ENCODE measurements around the gene NEUROD6.

Gene NEUROD6

DNA sequence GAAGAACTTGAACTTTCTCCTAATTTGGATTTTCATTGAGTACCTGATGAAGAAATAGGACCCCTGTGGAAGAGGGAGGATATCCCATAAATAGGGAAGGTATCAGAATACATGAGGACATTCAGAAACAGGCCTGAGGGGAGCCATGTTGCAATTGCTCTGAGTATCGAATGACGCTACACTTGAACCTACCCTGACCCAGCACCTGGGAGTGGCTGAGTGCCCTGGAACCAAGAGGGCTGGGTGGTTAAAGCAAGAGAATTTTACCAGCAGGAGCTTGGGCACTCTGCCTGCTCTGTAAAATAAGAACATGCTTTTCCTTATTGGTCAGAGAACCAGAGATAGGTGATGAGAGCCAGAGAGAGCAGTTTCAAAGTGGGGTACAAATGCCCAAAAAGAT, 7.2 kb downstream of the NEUROD6 start:
- DNase-seq (ENCODE audit: low spot score): no peak

DNA sequence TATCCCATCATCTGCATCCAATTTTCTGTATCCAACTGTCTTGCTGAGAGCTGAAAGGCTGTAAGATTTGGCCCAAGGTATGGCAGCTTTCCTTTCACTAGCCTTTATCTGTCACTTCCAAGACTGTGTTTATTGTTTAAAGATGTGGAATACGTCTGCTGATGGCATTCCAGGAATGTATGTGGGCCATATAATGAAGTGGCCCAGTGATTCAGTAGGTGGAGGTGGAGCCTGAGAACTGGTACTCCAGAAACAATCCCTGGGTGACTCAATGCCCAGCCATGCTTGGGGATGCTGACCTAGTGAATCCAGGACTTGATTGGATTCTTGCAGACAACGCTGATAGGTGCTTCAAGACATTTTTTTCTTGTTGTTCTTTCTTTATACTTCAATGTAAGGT, 13.5 kb downstream of the NEUROD6 start:
- DNase-seq (ENCODE audit: low spot score): no peak

GRCh38 chr7:31326416-31326815, 14.1 kb downstream of the NEUROD6 start:
- DNase-seq (ENCODE audit: low spot score): no peak

DNA sequence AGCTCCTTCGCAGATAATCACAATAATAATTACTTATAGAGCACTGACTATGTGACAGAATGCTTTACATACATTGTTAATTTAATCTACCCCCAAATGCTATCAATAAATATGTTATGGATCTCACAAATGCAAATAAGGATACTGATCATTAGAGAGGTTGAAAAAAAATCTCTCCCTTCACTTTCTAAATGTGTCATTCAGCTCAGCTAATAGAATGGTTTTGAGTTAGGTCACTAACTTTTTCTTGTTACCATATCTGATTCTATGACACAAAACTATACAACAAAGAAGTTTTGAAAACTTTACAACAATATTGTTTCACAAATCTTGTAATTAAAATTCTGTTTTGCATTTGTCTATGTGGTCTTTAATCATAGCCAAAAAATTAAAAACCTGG, 17.4 kb downstream of the NEUROD6 start:
- DNase-seq (ENCODE audit: low spot score): no peak

GRCh38 chr7:31320675-31321074, 19.9 kb downstream of the NEUROD6 start:
- no peak for DNase-seq (ENCODE audit: low spot score)

- no peak for DNase-seq (ENCODE audit: low spot score)
Measured at GRCh38 chr7:31318313-31318712, 22.2 kb downstream of the NEUROD6 start.

- no peak for DNase-seq (ENCODE audit: low spot score)
Measured at GRCh38 chr7:31316876-31317275, 23.6 kb downstream of the NEUROD6 start.

- DNase-seq (ENCODE audit: low spot score): no peak
Measured at GRCh38 chr7:31315758-31316157, 24.8 kb downstream of the NEUROD6 start.

- DNase-seq (ENCODE audit: low spot score): no peak
Measured at GRCh38 chr7:31314781-31315180, 25.7 kb downstream of the NEUROD6 start.

DNA sequence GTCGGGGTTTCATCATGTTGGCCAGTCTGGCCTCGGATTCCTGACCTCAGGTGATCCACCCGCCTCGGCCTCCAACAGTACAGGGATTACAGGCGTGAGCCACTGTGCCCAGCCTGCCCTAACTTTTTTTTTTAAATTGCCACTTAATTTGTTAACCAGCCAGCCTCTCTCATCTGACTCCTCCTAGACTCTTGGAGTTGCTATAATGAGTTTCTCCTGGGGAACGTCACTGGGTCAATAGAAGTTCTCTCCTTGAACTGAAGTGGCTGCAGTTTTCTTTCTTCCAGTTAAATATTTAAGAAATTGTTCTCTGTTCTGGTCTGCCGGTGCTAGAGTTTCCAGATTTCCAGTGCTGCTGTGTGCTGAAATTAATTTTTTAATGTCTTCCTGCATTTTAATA, 27.6 kb downstream of the NEUROD6 start:
- DNase-seq (ENCODE audit: low spot score): no peak

DNA sequence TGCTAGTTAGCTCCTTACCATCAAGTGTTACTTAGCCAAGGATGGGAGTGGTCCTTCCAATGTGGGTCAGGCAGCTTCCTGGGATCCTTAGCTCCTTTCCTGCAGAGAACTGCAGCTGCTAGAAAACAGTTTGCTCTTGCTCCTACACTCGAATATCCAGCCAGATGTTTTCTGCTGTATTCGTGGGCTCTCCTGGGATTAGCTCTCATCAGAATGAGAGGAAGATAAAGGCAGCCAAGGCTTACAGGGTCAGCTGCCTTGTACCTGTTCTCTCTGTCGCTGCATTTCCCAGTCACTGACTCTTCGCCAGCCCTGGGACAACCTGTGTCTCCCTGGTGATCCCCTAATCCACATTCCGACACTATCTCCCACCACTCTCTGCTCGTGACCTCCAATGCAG, 29.0 kb downstream of the NEUROD6 start:
- no peak for DNase-seq (ENCODE audit: low spot score)

DNA sequence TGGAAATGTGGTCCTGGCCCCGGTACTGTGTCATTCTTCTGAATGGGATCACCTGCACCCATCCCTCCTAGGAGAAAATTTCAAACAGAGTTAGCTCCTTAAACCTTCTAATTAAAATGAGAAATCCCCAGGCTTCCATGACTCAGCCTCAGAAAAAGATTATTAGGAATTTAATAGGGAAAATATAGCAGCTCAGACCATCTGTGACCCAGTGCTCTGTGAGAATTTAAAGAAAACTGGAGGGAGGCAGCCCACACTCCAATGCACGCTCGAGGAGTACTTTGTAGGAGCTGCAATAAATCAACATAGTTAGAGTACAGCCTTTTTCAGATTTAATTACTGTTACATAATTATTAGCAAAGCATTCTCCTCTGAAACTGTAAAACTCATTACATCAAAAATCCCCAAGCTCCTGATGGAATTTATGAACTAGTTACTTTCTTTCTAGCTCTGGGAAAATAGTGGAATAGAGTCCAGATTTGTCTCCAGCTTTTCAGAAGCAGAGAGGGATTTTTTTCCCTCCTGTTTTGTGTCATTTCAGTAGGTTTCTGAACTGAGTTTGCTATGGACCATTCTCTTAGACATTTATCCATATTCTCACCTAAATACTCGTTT, 30.1 kb downstream of the NEUROD6 start:
- DNase-seq (ENCODE audit: low spot score): no peak

DNA sequence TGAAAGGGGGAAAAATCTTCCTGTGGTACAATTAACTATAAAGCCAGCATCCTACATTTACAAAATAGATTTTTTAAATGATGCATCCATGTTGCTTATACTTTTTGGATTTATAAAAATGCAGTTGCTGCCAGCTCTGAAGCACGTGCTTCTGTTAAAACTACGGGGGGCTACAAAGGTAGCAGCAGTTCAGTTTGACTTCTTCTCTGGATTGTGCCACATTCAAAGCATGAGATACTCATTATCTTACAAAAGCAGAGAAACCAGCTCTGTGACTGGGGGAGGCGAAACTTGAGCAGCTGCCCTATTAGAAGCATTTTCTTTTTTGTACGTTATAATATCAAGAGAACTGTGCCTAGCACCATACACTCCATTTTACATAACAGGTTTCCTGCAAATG, 31.1 kb downstream of the NEUROD6 start:
- DNase-seq (ENCODE audit: low spot score): no peak

DNA sequence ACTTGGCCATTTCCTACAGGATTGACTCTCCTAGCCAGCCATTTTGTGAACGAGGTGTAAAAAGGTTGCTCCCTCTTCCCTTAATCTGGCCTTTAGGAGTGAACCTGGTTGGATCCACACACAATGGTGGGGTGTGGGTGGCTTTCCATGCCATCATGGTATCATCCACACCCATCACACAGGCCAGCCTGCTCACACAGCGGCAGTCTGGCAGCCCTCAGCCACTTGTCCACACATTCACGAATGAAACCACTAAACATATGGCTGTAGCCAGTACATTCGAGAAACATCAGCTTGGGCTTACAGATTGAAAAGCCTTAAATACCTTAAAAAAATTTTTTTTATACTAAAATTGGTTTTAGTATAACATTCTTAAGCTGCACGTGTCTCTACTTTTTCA, 31.9 kb downstream of the NEUROD6 start:
- DNase-seq (ENCODE audit: low spot score): no peak

- no peak for DNase-seq (ENCODE audit: low spot score)
Measured at GRCh38 chr7:31307972-31308371, 32.6 kb downstream of the NEUROD6 start.

- no peak for DNase-seq (ENCODE audit: low spot score)
Measured at GRCh38 chr7:31305260-31305659, 35.3 kb downstream of the NEUROD6 start.

DNA sequence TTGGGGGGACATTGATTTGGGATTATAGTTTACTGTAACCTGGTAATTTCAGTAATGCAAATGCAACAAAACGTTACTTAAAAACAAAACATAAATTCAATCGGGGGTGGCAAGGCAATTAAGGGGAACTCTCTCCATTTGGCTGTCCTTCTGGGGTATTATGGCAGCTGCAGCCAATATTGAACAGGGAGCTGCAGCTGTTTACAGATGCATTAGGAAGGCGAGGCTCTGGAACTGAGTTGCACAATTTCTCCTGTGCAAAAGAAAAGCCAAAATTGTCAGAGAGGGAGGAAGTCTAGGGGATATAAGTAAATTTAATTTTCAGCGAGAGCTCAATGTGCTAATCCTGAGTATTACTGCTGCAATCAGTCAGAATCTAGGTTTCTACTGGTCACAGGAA, 36.1 kb downstream of the NEUROD6 start:
- DNase-seq (ENCODE audit: low spot score): no peak

- DNase-seq (ENCODE audit: low spot score): no peak
Measured at GRCh38 chr7:31302356-31302755, 38.2 kb downstream of the NEUROD6 start.

GRCh38 chr7:31299336-31299735, 41.2 kb downstream of the NEUROD6 start:
- no peak for DNase-seq (ENCODE audit: low spot score)

DNA sequence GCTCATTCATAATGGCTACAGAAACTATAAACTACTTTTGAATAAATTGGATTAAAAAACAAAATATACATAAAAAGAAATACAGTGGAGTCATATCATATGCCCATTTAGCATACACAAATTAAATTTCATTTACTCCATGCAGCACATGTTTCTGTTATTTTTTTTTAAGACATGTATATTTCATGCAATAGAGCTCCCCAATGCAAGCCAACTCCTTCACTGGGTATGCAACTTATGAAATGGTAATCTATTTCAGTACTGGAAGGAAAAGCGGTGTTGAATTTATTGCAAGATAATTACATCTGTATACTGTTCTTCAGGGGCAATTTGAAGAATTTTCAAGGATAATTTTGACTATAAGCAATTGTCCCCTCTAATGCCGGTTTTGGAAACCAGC, 49.9 kb downstream of the NEUROD6 start:
- no peak for DNase-seq (ENCODE audit: low spot score)
